22Rv1 (cell line): ENCODE data around the gene DRD2.

Source experiments
- ZFX ChIP-seq: fragments of 450-650 bp; IDR thresholded peaks from 2 replicates; pipeline ENCODE4 v1.6.1; 2017; ENCODE audit warnings: antibody characterized with exemption, borderline replicate concordance
- TF ChIP-seq, protein P1 (sequence below): fragments of 450-650 bp; IDR thresholded peaks from 2 replicates; pipeline ENCODE4 v1.5.1; 2017; ENCODE audit warnings: mild to moderate bottlenecking

DNA sequence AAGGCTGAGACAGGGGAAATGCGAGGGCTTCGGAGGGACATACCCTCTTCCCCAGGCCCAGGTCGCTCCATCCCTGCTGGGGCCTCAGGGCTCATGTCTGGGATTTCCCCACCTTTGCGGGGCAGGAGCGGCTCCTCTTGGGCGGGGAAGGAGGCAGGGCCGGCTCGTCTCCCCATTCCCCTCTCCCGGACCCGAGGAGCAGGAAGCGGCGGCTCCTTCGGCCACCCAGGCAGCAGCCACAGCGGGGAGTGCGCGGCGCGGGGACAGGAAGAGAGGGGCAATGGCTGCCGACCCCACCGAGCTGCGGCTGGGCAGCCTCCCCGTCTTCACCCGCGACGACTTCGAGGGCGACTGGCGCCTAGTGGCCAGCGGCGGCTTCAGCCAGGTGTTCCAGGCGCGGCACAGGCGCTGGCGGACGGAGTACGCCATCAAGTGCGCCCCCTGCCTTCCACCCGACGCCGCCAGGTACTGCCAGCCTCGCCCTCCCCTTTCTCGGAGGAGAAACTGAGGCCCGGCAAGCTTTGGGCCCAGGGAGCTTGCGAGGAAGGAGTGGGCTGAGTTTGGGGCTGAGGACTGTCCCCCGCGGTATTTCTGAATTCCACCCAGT, 87.5 kb downstream of the DRD2 start, which contains the start of gene ANKK1:
- TF ChIP-seq, protein P1, sequence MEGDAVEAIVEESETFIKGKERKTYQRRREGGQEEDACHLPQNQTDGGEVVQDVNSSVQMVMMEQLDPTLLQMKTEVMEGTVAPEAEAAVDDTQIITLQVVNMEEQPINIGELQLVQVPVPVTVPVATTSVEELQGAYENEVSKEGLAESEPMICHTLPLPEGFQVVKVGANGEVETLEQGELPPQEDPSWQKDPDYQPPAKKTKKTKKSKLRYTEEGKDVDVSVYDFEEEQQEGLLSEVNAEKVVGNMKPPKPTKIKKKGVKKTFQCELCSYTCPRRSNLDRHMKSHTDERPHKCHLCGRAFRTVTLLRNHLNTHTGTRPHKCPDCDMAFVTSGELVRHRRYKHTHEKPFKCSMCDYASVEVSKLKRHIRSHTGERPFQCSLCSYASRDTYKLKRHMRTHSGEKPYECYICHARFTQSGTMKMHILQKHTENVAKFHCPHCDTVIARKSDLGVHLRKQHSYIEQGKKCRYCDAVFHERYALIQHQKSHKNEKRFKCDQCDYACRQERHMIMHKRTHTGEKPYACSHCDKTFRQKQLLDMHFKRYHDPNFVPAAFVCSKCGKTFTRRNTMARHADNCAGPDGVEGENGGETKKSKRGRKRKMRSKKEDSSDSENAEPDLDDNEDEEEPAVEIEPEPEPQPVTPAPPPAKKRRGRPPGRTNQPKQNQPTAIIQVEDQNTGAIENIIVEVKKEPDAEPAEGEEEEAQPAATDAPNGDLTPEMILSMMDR: peak; percentile 82
- no peak for TF ChIP-seq ZFX
